CD4-positive, alpha-beta T cell (primary cell): Measurements from ENCODE around the gene ORMDL3. TPM values are rescaled to one million over a fixed set of nuclear protein-coding genes. Genes with fewer than 3 reads are reported as not detected.

Source experiments
- ATAC-seq: fragments of 200-7000 bp; cut with Tn5 transposase; one replicate; pipeline ENCODE4 v1.10.0; 2022; ENCODE audit warnings: mild to moderate bottlenecking; ENCODE audit not compliant: poor library complexity
- CTCF ChIA-PET: fragments of 350-600 bp; sonication (Branson Sonifier 250); formaldehyde crosslinking; loops from one replicate; lab custom pipeline; 2021; ENCODE audit warnings: antibody characterized with exemption, inconsistent platforms; lab: Charles Lee
- POLR2A ChIA-PET: fragments of 350-600 bp; sonication (Branson Sonifier 250); formaldehyde crosslinking; loops from one replicate; lab custom pipeline; 2021; ENCODE audit warnings: antibody characterized with exemption, inconsistent platforms; lab: Charles Lee
- DNase-seq, 14 experiments: peaks; one replicate each; pipeline ENCODE4 v3.0.0-alpha.2; 2013 to 2020; ENCODE audit warnings: mixed read lengths in 2 of 14
- H3K27ac ChIP-seq, 2 donors: one replicate each; pipeline versions ENCODE4 v1.5.1 to v1.7.0; 2013; ENCODE audit warnings: low read length in 2 of 2, low read depth in 1 of 2, mild to moderate bottlenecking in 1 of 2
- H3K27me3 ChIP-seq, 2 experiments: 1 replicate in 1 of 2; 2 replicates in 1 of 2; pipeline versions ENCODE4 v1.6.1 to v1.7.0; 2013; ENCODE audit warnings: low read length in 2 of 2, control low read depth in 1 of 2, mild to moderate bottlenecking in 1 of 2, moderate library complexity in 1 of 2; ENCODE audit not compliant: insufficient read depth in 2 of 2, control insufficient read depth in 1 of 2
- H3K36me3 ChIP-seq: one replicate; pipeline ENCODE4 v1.6.1; 2013; ENCODE audit warnings: low read length, control low read depth; ENCODE audit not compliant: insufficient read depth
- H3K4me1 ChIP-seq: one replicate; pipeline ENCODE4 v1.6.1; 2013; ENCODE audit warnings: low read length, control low read depth; ENCODE audit not compliant: insufficient read depth
- H3K4me3 ChIP-seq: one replicate; pipeline ENCODE4 v1.5.1; 2013; ENCODE audit warnings: mild to moderate bottlenecking, low read length, moderate library complexity
- H3K9me3 ChIP-seq, 2 experiments: 1 replicate in 1 of 2; 2 replicates in 1 of 2; pipeline versions ENCODE4 v1.6.1 to v1.7.0; 2013; ENCODE audit warnings: low read length in 2 of 2, mild to moderate bottlenecking in 2 of 2, control low read depth in 1 of 2, moderate library complexity in 1 of 2; ENCODE audit not compliant: control insufficient read depth in 1 of 2, insufficient read depth in 1 of 2
- H3K27ac Mint-ChIP-seq: one replicate; pipeline ENCODE4 v1.8.0; 2020; ENCODE audit warnings: mixed read lengths
- H3K27me3 Mint-ChIP-seq: one replicate; pipeline ENCODE4 v1.8.0; 2021; ENCODE audit warnings: mixed read lengths
- H3K36me3 Mint-ChIP-seq: one replicate; pipeline ENCODE4 v1.8.0; 2021; ENCODE audit warnings: low read depth, mixed read lengths
- H3K4me1 Mint-ChIP-seq: one replicate; pipeline ENCODE4 v1.8.0; 2021; ENCODE audit warnings: low read depth, mixed read lengths
- H3K4me3 Mint-ChIP-seq: one replicate; pipeline ENCODE4 v1.8.0; 2020; ENCODE audit warnings: mild to moderate bottlenecking, mixed read lengths
- H3K9me3 Mint-ChIP-seq: one replicate; pipeline ENCODE4 v1.8.0; 2020; ENCODE audit warnings: mixed read lengths
- intact Hi-C, 2 experiments: fragments of 100-400 bp; cut with DNase I in 1 of 2; cut with micrococcal nuclease in 1 of 2; formaldehyde crosslinking; loops; one replicate each; pipeline versions ENCODE4 v1.15.1 to v1.9.0; 2023 to 2025; cut with DNase I, micrococcal nuclease
- total RNA-seq, 174 experiments: library from RNA in 2 of 174; stranded (reverse) in 2 of 174; gene quantifications; one replicate each; pipeline ENCODE4 v1.2.3 and lab custom pipeline; 2021 to 2026
- TF ChIP-seq, protein P1 (sequence below): fragments of 200-600 bp; IDR thresholded peaks from one replicate; pipeline ENCODE4 v1.8.0; 2022; ENCODE audit warnings: antibody characterized with exemption, mild to moderate bottlenecking

The ORMDL3 gene
- total RNA-seq, 2 experiments from 2014 or later, result 103 to 105 TPM

DNA sequence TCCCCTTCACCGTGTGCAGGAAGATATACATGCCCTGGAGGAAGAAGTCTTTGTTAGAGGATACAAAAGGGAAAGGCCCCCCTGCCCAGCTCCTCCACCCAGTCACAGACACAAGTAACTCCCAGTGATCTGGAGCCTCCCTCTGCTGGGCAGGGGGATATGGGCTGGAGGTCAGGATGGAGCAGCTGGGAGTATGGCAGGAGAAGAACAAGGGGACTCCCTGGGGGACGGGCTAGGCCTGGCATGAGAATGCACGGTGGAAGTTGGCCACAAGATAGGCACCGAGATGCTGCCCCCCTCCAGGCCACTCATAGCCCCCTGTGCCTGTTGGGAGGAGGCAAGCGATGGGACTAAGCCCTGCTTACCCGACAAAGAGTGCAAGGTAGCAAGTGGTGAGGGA lies 4.2 kb downstream of the ORMDL3 start:
- Histone ChIP-seq H3K9me3 (no peaks in the 10 kb centered on the region), H3K4me3 (no peak overlapping the region), H3K27me3 (no peaks in the 10 kb centered on the region), H3K4me1 (peaks cover 92% of the 10 kb centered on the region), H3K27ac (peak overlapping the region in 1 of 2 donors; percentile 39), H3K36me3 (peaks cover 53% of the 10 kb centered on the region)
- DNase-seq, result no peak
- H3K36me3 Mint-ChIP-seq, result peaks cover 75% of the 10 kb centered on the region
- ChIA-PET CTCF (interaction anchor here (0.5 kb wide), 1 partner anchor 1760 kb away, joined by 3 read pairs; no protein-coding TSS in a partner anchor), POLR2A (interaction anchor here (0.6 to 0.7 kb wide), 2 partner anchors 8 to 79 kb away, joined by 3 read pairs; no protein-coding TSS in a partner anchor)
- intact Hi-C loops, result loop anchor here (5.0 to 10.0 kb wide), 3 partner anchors 46 to 468 kb away; partner anchors contain the start of gene MED1 (in 1 of the 2)
- no peaks in the 10 kb centered on the region for H3K9me3 Mint-ChIP-seq
- H3K27me3 Mint-ChIP-seq, result no peaks in the 10 kb centered on the region
- H3K4me3 Mint-ChIP-seq, result peak overlapping the region; percentile 65
- peaks cover 83% of the 10 kb centered on the region for H3K4me1 Mint-ChIP-seq
- peak overlapping the region; percentile 80 for H3K27ac Mint-ChIP-seq
- TF ChIP-seq, protein P1, sequence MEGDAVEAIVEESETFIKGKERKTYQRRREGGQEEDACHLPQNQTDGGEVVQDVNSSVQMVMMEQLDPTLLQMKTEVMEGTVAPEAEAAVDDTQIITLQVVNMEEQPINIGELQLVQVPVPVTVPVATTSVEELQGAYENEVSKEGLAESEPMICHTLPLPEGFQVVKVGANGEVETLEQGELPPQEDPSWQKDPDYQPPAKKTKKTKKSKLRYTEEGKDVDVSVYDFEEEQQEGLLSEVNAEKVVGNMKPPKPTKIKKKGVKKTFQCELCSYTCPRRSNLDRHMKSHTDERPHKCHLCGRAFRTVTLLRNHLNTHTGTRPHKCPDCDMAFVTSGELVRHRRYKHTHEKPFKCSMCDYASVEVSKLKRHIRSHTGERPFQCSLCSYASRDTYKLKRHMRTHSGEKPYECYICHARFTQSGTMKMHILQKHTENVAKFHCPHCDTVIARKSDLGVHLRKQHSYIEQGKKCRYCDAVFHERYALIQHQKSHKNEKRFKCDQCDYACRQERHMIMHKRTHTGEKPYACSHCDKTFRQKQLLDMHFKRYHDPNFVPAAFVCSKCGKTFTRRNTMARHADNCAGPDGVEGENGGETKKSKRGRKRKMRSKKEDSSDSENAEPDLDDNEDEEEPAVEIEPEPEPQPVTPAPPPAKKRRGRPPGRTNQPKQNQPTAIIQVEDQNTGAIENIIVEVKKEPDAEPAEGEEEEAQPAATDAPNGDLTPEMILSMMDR, result no peak
- ATAC-seq, result no peak

DNA sequence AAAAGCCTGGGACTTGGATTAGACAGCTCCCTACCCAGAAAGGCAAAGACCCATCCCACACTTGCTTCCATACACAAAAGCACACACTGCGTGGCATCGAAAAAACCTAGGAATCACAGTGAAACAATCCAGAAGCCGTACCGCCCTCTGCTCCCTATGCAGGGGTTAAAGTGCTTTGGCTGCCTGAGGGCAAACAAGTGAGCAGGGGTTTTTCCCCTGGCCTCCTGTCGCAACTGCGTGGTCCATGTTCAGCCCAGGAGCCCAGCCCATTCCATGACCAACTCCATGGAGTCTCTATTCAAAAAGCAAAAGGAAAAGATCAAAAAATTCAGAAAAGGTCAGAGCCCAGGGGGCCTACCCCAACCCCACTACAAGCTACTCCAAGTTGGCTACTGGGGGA lies 5.4 kb downstream of the ORMDL3 start:
- Histone ChIP-seq H3K27ac (no peak overlapping the region), H3K4me1 (peaks cover 92% of the 10 kb centered on the region), H3K9me3 (no peaks in the 10 kb centered on the region), H3K4me3 (no peak overlapping the region), H3K36me3 (peaks cover 54% of the 10 kb centered on the region), H3K27me3 (no peaks in the 10 kb centered on the region)
- H3K4me1 Mint-ChIP-seq, result peaks cover 84% of the 10 kb centered on the region
- POLR2A ChIA-PET, result interaction anchor here (1.0 kb wide), 1 partner anchor 47 kb away, joined by 3 read pairs; no protein-coding TSS in a partner anchor
- DNase-seq (no peak), ATAC-seq (no peak)
- TF ChIP-seq, protein P1, result no peak
- peak overlapping the region; percentile 80 for H3K27ac Mint-ChIP-seq
- H3K36me3 Mint-ChIP-seq, result peaks cover 87% of the 10 kb centered on the region
- H3K9me3 Mint-ChIP-seq, result no peaks in the 10 kb centered on the region
- CTCF ChIA-PET, result no interaction called here
- no peaks in the 10 kb centered on the region for H3K27me3 Mint-ChIP-seq
- peak overlapping the region; percentile 48 for H3K4me3 Mint-ChIP-seq
- intact Hi-C loops, result loop anchor here (5.0 to 10.0 kb wide), 3 partner anchors 45 to 467 kb away; partner anchors contain the start of gene MED1 (in 1 of the 2)

- peak in 2 of 14 experiments; percentile 18 to 22 for DNase-seq
- intact Hi-C loops, result loop anchor here (5.0 to 10.0 kb wide), 3 partner anchors 44 to 467 kb away; partner anchors contain the start of gene MED1 (in 1 of the 2)
Measured at GRCh38 chr17:39921323-39921722, 6.1 kb downstream of the ORMDL3 start.

More at GRCh38 chr17:39921323-39921722, 6.1 kb downstream of the ORMDL3 start:
- Mint-ChIP-seq H3K36me3 (peaks cover 86% of the 10 kb centered on the region), H3K4me1 (peaks cover 80% of the 10 kb centered on the region), H3K27ac (peak overlapping the region; percentile 80), H3K27me3 (no peaks in the 10 kb centered on the region), H3K4me3 (peak overlapping the region; percentile 48), H3K9me3 (no peaks in the 10 kb centered on the region)
- CTCF ChIA-PET, result no interaction called here
- ATAC-seq, result no peak
- peaks cover 56% of the 10 kb centered on the region for H3K36me3 ChIP-seq
- no peaks in the 10 kb centered on the region for H3K27me3 ChIP-seq
- TF ChIP-seq, protein P1, result no peak
- H3K27ac ChIP-seq, result peak overlapping the region in 1 of 2 donors; percentile 60
- no peaks in the 10 kb centered on the region for H3K9me3 ChIP-seq
- no peak overlapping the region for H3K4me3 ChIP-seq
- POLR2A ChIA-PET, result interaction anchor here (1.0 kb wide), 1 partner anchor 46 kb away, joined by 3 read pairs; no protein-coding TSS in a partner anchor
- peaks cover 85% of the 10 kb centered on the region for H3K4me1 ChIP-seq
